Measurements from ENCODE around the gene FGF5.

FGF5 gene

DNA sequence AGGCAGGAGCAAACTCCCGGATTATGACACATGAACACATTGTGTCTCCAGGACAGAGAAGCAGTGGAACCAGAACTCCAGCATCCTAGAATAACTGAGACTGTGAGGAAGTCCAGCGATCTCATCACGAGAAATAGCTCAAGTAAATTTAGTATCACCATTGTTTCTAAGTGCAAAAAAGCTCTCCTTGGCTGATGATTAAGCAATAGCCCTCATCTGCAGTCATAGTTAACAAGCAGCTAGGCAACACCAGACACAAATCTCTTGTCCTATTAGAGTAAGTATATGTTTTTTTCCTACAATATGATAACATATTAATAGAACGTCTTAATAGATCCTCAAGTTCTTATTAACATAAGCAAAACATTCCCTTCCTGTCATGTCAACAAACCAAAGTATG lies 66.7 kb downstream of the FGF5 start:
- Histone ChIP-seq H3K27ac (ENCODE audit: low read length) (no peak overlapping the region), H3K4me3 (ENCODE audit: low read length) (no peak overlapping the region), H3K4me1 (ENCODE audit: control insufficient read depth, insufficient read depth, low read length) (no peaks in the 10 kb centered on the region), H3K36me3 (ENCODE audit: control insufficient read depth, insufficient read depth, low read length) (no peaks in the 10 kb centered on the region), H3K27me3 (ENCODE audit: control insufficient read depth, insufficient read depth, low read length) (peaks cover 6% of the 10 kb centered on the region; the same call in 1 of the 2 replicates), H3K9me3 (ENCODE audit: control insufficient read depth, insufficient read depth, low read length) (no peaks in the 10 kb centered on the region)
- no CpG with 5 or more reads among the region's 4 CpGs for WGBS (ENCODE audit: insufficient coverage, insufficient read length)
- no peak for DNase-seq (ENCODE audit: low read depth, low spot score)

GRCh38 chr4:80334568-80334967 lies 68.1 kb downstream of the FGF5 start:
- Histone ChIP-seq H3K27ac (ENCODE audit: low read length) (no peak overlapping the region), H3K27me3 (ENCODE audit: control insufficient read depth, insufficient read depth, low read length) (peaks cover 6% of the 10 kb centered on the region; the same call in 1 of the 2 replicates), H3K36me3 (ENCODE audit: control insufficient read depth, insufficient read depth, low read length) (no peaks in the 10 kb centered on the region), H3K4me1 (ENCODE audit: control insufficient read depth, insufficient read depth, low read length) (no peaks in the 10 kb centered on the region), H3K9me3 (ENCODE audit: control insufficient read depth, insufficient read depth, low read length) (no peaks in the 10 kb centered on the region), H3K4me3 (ENCODE audit: low read length) (no peak overlapping the region)
- DNase-seq (ENCODE audit: low read depth, low spot score) = no peak
- no CpG with 5 or more reads among the region's 1 CpG for WGBS (ENCODE audit: insufficient coverage, insufficient read length)

- peaks cover 6% of the 10 kb centered on the region; the same call in 1 of the 2 replicates for H3K27me3 ChIP-seq (ENCODE audit: control insufficient read depth, insufficient read depth, low read length)
- H3K9me3 ChIP-seq (ENCODE audit: control insufficient read depth, insufficient read depth, low read length) = no peaks in the 10 kb centered on the region
- no peak overlapping the region for H3K27ac ChIP-seq (ENCODE audit: low read length)
- WGBS (ENCODE audit: insufficient coverage, insufficient read length) = no CpG with 5 or more reads among the region's 3 CpGs
- H3K4me1 ChIP-seq (ENCODE audit: control insufficient read depth, insufficient read depth, low read length) = no peaks in the 10 kb centered on the region
- H3K4me3 ChIP-seq (ENCODE audit: low read length) = no peak overlapping the region; the same call in 1 of the 2 replicates
- H3K36me3 ChIP-seq (ENCODE audit: control insufficient read depth, insufficient read depth, low read length) = no peaks in the 10 kb centered on the region
- no peak for DNase-seq (ENCODE audit: low read depth, low spot score)
These were observed 68.7 kb downstream of the FGF5 start for GRCh38 chr4:80335226-80335553.

GRCh38 chr4:80335554-80336358 lies 69.3 kb downstream of the FGF5 start, which contains the start of gene CFAP299:
Gene CFAP299, plus strand, starts transcription at chr4:80335730.
- Histone ChIP-seq H3K27me3 (ENCODE audit: control insufficient read depth, insufficient read depth, low read length) (peaks cover 6% of the 10 kb centered on the region; the same call in 1 of the 2 replicates), H3K36me3 (ENCODE audit: control insufficient read depth, insufficient read depth, low read length) (no peaks in the 10 kb centered on the region), H3K4me1 (ENCODE audit: control insufficient read depth, insufficient read depth, low read length) (no peaks in the 10 kb centered on the region), H3K4me3 (ENCODE audit: low read length) (peak within 1 kb of the TSS; percentile 86; the same call in 1 of the 2 replicates), H3K27ac (ENCODE audit: low read length) (no peak within 1 kb of the TSS), H3K9me3 (ENCODE audit: control insufficient read depth, insufficient read depth, low read length) (no peaks in the 10 kb centered on the region)
- WGBS (ENCODE audit: insufficient coverage, insufficient read length) = no CpG with 5 or more reads among the region's 49 CpGs
- DNase-seq (ENCODE audit: low read depth, low spot score) = peak; percentile 73

DNA sequence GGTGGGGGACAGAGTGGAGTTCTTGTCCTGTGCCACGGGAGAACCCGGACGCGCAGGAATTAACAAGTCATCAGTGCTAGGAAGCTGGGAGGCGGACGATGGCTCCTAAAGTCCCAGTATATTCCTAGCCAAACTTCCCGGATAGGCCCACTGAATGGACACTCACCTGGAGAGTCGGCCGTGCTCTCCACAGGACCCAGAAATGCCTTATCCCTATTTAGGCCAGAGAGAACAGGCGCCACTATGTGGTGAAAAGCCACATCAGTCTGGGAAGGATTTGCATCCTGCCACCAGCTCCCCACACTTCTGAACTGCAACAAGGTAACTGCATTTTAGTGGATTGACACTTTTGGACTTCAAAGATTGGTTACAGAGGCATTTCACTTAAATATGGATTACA lies 70.1 kb downstream of the FGF5 start:
- H3K27me3 ChIP-seq (ENCODE audit: control insufficient read depth, insufficient read depth, low read length) = peaks cover 6% of the 10 kb centered on the region; the same call in 1 of the 2 replicates
- no peaks in the 10 kb centered on the region for H3K4me1 ChIP-seq (ENCODE audit: control insufficient read depth, insufficient read depth, low read length)
- H3K9me3 ChIP-seq (ENCODE audit: control insufficient read depth, insufficient read depth, low read length) = no peaks in the 10 kb centered on the region
- H3K27ac ChIP-seq (ENCODE audit: low read length) = no peak overlapping the region
- DNase-seq (ENCODE audit: low read depth, low spot score) = no peak
- no CpG with 5 or more reads among the region's 10 CpGs for WGBS (ENCODE audit: insufficient coverage, insufficient read length)
- no peaks in the 10 kb centered on the region for H3K36me3 ChIP-seq (ENCODE audit: control insufficient read depth, insufficient read depth, low read length)
- no peak overlapping the region for H3K4me3 ChIP-seq (ENCODE audit: low read length)

GRCh38 chr4:80340036-80340435 lies 73.6 kb downstream of the FGF5 start:
- DNase-seq (ENCODE audit: low read depth, low spot score) = no peak
- WGBS (ENCODE audit: insufficient coverage, insufficient read length) = no CpG with 5 or more reads among the region's 2 CpGs
- Histone ChIP-seq H3K36me3 (ENCODE audit: control insufficient read depth, insufficient read depth, low read length) (no peaks in the 10 kb centered on the region), H3K4me3 (ENCODE audit: low read length) (no peak overlapping the region), H3K9me3 (ENCODE audit: control insufficient read depth, insufficient read depth, low read length) (no peaks in the 10 kb centered on the region), H3K4me1 (ENCODE audit: control insufficient read depth, insufficient read depth, low read length) (no peaks in the 10 kb centered on the region), H3K27me3 (ENCODE audit: control insufficient read depth, insufficient read depth, low read length) (peaks cover 6% of the 10 kb centered on the region; the same call in 1 of the 2 replicates), H3K27ac (ENCODE audit: low read length) (no peak overlapping the region)

Measured in iPS DF 6.9 (cell line).